Heart left ventricle (tissue), 13 donors: Measurements from ENCODE around the gene SH3RF3.

Experiments used
- POLR2A ChIP-seq, 2 donors: fragments of 450-650 bp; IDR thresholded peaks; one replicate each; pipeline ENCODE4 v1.6.1; 2017; ENCODE audit warnings: antibody characterized with exemption in 2 of 2, mild to moderate bottlenecking in 2 of 2, moderate library complexity in 2 of 2
- TF ChIP-seq, protein P1 (sequence below), 12 donors: fragments of 200-600 bp; sonication (generic) in 4 of 12; IDR thresholded peaks; one replicate each; pipeline versions ENCODE4 v1.5.0 to v1.8.0; 2018 to 2022; ENCODE audit warnings: antibody characterized with exemption in 12 of 12, mild to moderate bottlenecking in 5 of 12
- donor health status: ischemic (EF 13 %, LVEDD 7.1; RV severe dilation, severe dysfunction).
- donor health status: DM: no; HTN: yes; CAD: no.
- donor health status: DM: no; HTN: no; CAD: no.
- donor health status: ischemic (EF 25% LVEDD 6.9; RV normal size, moderate dysfunction).
- donor health status: ischemic (EF 25% LVEDD 5.7; RV mildly dilated, moderate dysfunction).
- donor health status: ischemic (EF 35%, LVEDD 5.7; RV mildly dilated, moderate dysfunction).
- donor health status: nonischemic (EF 11% LVEDD 7.7; RV severe dilation, severe dysfunction).
- donor health status: DM: yes; HTN: yes; CAD: no.
- donor health status: PGD.
- donor health status: ischemic (EF 29% LVEDD 5.4; RV normal size, mild dysfunction).
- donor health status: nonischemic (EF 23%, LVEDD 6.1; RV moderate dilation, normal function).

DNA sequence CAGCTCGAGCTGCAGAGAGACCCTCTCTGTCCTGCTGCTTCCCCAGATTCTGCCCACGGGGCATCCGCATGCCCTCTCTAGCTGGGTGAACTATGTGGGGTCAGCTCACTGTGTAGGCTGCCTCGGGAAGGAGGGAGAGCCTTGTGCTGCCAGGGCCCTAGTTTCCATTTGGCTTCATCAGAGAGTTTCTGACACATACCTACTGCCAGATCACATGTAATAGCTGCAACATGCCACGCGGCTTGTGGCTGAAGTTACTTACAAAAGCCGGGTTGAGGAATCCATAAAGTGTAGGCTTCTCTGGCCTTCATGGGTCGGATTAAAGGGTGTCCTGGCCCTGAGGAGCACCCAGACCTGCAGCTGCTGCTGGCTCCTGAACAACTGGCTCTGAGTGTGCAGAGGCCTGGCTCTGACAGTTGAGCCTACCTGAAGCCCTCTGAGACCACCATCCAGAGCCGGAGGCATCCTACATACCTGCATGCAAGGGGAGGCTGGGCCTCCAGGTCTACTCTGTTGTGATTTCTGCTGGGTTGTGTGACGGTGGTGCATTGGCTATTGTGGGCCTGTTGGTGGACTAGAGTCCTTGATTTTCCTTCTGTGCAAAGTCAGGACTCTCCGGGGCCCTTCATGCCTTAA is 130.0 kb downstream of the SH3RF3 start:
- TF ChIP-seq, protein P1, sequence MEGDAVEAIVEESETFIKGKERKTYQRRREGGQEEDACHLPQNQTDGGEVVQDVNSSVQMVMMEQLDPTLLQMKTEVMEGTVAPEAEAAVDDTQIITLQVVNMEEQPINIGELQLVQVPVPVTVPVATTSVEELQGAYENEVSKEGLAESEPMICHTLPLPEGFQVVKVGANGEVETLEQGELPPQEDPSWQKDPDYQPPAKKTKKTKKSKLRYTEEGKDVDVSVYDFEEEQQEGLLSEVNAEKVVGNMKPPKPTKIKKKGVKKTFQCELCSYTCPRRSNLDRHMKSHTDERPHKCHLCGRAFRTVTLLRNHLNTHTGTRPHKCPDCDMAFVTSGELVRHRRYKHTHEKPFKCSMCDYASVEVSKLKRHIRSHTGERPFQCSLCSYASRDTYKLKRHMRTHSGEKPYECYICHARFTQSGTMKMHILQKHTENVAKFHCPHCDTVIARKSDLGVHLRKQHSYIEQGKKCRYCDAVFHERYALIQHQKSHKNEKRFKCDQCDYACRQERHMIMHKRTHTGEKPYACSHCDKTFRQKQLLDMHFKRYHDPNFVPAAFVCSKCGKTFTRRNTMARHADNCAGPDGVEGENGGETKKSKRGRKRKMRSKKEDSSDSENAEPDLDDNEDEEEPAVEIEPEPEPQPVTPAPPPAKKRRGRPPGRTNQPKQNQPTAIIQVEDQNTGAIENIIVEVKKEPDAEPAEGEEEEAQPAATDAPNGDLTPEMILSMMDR (IDR thresholded peaks at IDR 0.05): no peak
- no peak for TF ChIP-seq POLR2A (IDR thresholded peaks at IDR 0.05)
